Fibroblast of skin of scalp (primary cell): ENCODE measurements around the gene DGKB.

ENCODE experiments used
- DNase-seq: peaks from one replicate; pipeline ENCODE4 v3.0.0-alpha.2; 2013

DGKB gene

DNA sequence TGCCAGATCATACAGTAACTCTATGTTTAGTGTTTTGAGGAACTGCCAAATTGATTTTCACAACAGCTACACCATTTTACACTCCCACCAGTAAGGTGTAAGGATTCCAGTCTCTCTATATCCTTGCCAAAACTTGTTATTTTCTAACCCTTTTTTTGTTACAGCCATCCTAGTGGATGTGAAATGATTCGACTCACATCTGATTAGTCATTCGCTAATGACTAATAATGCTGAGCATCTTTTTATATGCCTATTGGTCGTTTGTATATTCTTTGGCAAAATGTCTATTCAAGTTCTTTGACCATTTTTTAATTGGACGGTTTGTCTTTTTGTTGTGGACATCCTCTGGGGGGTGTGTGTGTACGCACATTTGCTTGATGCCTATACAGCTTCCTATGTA is 142.8 kb downstream of the DGKB start:
- no peak for DNase-seq

DNA sequence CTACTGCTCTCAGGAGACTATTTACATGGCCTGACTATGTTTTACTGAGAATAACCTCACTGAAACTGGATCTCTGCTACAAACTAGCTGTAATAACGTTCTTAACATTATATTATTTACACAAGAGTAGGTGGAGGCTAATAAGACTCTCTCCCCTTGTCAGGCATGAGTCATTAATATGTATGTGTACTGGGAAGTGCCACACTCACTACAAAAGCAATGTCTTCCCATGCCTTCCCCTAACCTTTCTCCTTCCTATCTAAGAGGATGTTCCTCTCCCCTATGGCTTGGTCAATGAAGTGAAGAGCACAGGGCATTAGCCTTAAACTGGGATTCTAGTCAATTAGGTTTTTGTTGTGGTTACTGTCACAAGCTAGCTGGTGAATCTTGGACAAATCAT is 147.9 kb downstream of the DGKB start:
- peak; percentile 48 for DNase-seq

DNA sequence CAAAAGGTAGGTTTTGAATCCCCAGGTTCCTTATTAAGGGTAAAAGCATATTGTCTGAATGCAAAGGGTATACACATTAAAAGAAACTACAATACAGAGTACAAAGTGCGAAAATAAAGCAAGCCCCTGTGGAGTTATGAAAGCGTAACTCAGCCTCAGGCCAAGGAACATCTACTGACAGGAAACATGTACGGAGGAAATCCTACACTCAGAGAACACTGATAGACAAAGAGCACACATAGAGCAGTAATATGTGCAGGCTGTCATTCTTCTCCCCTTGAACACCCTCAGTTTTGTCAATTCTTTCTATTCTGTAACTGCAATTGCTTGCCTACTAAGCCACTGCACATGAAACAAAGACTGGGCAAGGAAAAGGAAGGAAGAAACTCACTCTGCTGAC is 150.2 kb downstream of the DGKB start:
- DNase-seq: no peak

DNA sequence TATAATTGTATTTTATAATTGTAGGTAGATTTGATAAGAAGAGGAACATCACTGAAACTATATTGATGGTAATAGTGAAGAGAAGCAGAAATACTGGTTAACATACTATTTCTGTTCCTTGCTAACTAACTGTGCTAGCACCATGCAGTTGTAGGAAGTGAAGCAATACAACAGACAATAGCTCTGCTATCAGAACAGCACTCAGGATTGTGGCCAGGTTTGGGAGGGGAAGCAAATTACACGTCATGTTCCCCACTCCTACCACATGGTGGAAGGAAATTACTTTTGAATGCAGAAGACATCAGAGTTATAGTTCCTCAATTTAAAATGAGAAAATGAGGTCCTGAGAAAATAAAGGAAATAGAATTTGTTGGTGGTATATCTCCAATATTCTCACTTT is 151.1 kb downstream of the DGKB start:
- DNase-seq: no peak

DNA sequence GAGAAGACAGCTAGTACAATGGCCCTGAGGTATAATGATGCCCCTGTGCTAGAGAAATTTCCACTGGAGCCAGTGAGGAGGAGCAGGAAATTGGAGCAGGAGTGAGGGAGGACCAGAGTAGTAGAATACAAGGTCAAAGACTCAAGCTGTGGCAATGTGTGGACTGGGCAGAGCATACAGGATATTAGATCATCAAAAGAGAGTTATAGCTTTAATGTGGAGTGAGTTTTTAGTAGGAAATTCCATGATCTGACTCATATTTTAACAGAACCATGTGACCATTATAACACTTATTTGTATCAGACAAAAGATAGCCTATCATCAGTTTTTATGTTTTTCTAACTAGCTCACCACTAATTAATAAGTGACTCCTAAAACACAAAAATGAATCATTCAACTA is 154.1 kb downstream of the DGKB start:
- DNase-seq: peak; percentile 70

DNA sequence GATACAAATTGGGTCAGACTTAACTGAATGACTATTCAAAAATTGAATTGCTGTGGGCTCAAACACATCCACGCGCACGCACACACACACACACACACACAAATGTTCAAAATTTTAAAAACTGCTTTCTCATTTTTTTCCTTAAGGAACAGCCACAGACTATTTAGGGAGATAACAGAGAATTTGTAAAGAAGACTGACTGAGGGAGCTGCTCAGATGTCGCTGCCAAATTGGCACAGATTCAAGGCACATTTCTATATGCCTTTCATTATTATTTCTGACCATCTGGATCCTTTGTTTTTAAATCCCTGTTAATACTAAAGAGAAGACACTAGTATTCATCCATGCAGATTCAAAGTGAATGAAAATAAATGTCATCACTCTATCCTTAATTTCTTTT is 154.8 kb downstream of the DGKB start:
- peak; percentile 17 for DNase-seq

DNA sequence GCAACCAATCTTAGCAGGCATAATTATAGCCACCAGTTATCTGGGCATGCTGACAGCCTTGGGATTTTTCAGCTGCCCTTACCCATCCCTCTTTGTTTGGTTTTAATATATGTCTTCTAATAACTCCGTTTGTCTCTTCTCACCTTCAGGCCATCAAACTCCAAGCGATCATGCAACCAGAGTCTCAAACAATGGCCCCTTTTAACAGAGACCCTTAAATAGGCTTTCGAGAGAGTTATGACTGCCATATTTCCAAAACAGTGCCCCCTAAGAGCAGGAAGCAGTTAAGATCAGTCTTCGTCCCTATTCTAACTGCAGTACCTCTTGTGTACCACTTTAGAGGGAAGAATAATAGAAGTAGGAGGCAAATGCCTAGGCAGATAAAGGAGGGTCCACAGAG is 157.5 kb downstream of the DGKB start:
- no peak for DNase-seq

DNA sequence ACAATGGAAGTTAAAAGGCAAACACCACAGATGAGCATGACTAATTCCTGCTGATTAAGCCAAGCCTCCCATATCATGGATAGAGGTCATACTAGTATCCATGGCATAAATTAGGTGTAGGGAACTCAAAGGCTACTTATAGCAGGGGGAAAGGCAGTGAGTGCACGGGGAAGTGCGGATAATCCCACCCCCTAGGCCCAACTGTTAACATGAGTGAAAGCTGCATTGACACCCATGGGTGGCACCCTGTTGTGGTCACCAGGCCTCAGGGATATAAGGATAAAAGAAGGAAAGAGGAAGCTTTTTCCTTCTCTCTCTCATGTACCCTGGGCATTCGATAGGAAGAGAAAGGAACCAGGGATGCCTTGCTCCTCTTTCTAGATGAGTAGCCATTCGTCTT is 161.9 kb downstream of the DGKB start:
- no peak for DNase-seq

DNA sequence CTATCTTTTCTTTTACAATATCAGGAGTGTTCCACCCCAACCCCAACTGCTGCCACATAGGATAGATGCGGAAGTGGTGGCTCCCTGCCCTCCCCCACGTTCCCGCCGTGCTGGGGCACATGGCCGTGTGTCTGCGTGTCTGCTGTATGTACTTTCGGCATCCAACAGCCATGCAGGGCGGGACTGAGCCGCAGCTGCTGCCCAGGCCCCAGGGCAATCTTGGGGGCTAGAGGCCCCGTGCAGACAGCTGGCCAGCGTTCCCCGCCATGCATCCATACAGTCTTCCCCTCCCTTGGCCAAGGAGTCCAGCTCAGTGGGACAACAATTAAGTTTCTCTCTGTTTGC is 162.7 kb downstream of the DGKB start:
- no peak for DNase-seq

DNA sequence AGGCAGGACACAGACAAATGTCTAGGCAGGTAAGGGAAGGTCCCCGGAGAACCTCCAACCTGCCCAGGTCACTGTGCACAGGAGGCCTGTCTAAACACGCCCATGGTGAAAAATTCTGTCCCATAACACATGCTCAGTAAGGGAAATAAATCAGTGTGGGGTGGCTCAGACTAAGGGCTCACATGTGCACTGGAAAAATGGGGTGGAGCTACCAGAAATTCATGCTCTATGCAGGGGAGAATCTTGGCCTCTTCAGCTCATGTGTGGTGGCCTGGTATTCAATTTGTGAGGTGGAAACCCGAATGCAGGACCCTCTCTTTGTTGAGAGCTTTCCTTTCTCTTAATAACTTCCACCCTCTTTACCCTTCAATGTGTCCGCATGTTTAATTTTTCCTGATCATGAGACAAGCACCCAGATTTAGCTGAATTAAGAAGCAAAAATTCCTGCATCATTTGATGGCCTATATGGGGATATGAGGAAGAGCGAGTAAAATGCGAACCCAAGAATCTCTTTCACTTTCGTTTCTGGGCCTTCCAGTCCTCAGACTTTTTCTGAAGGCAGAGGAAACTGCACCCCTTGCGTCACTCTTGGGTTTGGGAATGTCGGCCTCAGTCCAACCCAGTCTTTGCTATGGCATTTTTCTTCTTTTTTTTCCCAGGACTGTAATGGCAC is 163.2 kb downstream of the DGKB start:
- DNase-seq: no peak

DNA sequence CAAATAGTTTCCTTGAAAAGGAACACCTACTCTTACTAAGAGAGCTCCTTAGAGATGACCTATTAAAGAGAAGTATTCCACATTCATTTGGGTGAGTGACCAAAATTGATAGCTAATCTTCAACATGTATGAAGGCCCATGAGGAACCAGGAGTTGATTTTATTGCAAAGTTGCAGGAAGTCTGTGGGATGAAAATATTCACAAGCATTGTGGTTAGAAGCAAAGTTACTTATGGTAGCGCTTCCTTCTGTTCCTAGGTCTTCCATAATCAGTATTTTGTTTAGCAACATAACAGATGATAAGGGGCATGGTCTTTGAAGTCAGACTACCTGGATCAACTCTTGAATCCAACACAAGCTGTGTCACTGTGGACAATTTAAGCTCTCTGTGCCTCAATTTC is 164.5 kb downstream of the DGKB start:
- DNase-seq: no peak

DNA sequence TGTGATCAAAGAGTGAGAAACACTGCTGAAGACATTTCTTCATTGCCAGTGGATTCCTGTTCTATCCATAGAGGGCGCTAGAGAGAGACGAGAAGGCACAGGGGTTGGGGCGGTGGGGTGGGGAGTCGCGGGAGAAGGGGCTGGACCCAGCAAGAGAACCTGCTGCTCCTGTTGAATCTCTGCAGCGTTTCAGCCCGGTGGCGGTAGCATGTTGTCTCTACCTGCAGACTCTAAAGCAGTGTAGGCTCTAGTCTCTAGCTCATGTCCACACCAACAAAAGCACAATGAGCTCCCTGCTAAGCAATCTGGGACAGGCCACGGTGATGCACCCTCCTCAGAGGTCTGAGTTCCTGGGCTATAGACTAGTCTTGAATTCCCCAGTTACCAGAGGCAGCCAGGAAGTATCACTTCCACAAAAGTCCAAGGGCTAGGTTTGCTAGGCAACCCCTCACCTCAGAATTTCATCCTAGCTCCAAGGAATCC is 167.7 kb downstream of the DGKB start:
- no peak for DNase-seq

DNA sequence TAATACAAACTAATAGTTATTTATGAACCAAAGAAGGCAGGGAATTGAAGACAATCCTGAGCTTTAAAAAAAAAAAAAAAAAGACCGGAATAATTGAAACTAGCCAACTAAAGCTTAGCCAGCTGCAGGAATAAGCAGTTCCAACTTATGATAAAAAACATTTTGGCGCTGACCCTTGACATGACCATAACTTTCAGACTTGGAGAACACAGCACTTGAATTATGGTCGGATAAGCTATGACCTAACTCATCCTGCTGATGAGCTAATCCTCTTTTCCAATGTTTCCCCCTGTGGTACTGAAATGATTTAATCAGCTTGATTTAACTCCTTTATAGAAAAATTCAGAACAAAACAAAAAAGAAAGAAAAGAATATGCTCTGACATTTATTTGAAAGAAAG is 181.8 kb downstream of the DGKB start:
- no peak for DNase-seq

DNA sequence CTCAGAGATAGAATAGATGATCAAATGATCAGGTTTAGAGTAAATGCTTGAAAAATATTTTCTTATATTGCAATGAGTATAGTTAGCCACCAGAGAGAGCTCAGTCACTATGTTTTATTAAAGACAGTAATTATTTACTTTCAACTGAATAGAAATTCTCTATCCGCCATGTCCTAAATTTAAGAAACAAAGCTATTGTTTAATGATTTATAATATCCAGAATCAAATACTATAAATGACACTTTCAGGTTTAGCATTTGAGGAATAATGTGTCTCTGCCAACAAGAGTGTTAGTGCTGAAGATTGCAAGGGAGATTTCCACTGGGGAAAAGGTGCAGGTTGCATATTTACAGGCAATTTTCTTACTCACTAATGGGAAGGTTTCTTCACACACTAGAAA is 184.7 kb downstream of the DGKB start:
- DNase-seq: peak; percentile 14

DNA sequence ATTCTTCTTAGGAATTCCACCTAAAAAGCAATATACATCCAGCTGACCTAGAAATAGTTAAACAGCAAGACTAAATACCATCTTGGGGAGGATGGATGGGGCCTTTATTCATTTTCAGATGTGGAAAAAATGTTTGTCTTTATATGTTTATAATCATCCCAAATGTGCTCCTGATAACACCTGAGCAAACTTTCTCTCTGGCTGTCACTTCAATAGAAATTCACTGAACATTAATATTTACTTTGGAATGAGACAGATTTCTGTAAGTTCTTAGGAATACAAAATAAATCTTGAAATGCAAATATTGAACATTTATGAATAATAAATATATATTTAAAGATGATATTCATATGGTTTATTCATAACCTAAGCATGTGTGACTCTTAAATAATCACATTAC is 185.4 kb downstream of the DGKB start:
- DNase-seq: no peak

DNA sequence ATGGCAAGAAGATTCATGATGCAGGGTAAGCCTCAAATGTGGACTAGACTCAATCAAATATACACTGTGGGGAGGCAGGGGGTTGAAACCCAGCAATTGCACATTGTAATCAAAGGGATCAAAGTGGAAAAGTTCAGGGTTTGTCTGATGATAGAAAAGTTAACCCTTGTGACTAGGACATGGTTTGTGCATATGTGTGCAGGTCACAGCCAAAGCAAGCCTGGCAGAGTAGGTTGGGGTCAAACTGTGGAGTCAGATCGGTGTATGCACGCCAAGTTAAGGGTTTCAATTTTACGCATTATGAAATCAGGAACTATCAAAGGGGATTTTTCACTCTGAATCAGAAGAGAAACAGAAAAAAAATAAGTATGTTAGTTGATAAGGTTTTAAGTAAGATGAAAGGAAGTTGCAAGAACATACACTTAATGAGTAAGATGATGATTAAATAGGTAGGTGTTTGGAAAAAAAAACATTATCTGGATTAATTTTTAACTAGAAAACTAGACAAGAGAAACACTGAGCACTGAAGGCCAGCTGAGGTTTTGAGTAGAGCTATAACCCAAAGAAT is 188.3 kb downstream of the DGKB start:
- DNase-seq: no peak

DNA sequence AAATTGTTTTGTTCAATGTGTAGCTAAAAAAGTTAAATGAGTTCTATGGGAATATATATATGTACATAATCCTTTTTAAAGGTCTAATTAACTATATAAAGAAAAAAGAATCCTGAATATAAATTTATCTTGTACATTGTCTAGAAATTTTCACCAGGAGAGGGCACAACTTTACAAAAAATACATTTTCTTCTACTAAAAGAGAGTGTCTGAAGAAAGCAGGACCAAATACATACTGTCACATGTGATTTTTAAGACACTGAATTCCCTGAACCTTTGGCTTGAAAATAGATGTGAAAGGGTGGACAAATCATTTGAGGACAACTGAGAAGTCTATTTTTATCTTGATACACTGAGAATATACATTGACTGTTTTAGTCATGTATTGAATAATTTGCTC is 204.3 kb downstream of the DGKB start:
- peak; percentile 7 for DNase-seq

DNA sequence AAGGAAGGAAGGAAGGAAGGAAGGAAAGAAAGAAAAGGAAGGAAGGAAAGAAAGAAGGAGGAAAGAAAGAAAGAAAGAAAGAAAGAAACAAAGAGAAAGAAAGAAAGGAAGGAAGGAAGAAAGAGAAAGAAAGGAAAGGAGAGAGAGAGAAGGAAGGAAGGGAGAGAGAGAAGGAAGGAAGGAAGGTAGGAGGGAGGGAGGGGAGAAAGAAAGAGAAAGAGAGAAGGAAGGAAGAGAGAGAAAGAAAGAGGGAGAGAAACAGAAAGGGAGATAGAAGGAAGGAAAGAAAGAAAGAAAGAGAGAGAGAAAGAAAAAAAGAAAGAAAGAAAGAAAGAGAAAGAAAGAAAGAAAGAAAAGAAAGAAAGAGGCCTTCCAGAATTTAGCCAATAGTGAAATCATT is 204.9 kb downstream of the DGKB start:
- DNase-seq: no peak

DNA sequence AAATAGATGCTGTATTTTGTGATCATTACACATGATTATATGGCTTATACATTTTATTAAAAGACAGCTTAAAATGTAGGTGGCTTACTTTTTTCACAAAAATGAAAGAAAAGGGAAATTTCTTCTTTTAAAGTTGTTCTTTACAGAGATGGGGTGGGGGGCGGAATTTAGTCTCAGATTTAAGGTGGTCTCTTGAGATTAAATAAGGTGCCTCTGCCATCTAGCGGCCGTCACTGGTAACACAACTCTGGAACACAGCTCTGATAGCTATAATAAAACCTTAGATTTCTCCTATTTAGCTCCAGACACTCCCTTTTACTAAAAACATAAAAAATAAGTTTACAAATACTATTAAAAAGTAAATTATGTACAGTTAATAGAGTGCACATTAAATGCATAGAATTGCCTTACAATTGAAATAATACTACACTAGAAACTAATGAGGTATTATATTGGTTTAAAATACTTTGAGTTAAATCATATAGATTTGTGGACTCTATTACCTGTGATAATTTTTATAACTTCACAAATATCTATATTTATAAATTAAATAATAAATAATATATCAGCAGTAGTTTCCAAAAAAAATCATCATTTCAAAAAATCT is 210.9 kb downstream of the DGKB start:
- peak; percentile 33 for DNase-seq

DNA sequence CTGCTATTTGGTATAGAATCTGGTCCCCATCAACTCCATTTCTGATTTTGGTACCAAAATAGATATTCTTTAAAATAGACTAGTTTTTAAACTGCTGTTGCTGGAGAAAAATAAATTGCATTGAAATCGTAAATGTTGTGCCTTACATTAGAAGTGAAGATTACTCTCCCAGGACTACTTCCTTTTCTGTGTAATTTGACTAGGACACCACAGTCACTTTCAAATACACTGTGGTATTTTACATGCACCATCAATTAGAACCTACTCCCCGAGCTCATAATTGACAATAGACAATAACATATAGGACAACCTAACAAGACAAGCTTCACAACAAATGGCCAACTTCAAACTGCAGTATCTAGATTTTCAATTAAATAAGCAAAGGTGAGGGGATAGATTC is 211.5 kb downstream of the DGKB start:
- DNase-seq: no peak

DNA sequence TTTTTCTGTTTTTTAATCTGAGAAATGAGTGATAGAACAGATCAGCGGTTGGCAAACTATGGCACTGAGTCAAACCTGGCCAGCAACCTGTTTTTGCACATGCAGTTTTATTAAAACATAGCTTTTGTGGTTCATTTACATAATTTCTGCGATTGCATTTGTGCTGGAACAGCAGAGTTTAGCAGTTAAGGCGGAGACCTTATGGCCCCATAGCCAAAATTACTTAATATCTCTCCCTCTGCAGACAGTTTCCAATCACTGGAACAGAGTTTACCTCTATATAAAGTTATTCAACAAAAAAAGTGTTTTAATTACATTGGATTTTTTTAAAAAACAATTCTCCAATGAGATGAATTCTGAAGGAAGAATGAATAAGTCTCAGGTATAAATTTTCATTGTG is 212.1 kb downstream of the DGKB start:
- DNase-seq: no peak

DNA sequence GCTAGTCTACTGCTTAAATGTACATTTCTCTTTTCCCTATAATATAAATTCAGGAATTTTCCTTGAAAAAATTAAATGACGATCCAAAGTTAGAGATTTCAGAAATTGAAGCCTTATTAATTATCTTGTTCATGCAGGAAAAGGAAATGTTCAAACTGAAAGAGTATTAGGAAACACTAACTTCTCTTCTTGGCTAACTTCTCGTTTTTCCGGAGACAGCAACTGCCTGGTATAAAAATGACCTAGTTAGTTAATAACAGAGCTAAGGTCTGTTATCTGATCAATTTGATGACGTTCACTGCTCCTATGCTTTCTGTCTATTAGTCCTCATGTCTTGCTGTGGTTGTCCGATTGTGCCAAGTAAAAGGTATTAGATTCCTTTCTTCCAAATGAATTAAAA is 212.5 kb downstream of the DGKB start:
- DNase-seq: no peak

DNA sequence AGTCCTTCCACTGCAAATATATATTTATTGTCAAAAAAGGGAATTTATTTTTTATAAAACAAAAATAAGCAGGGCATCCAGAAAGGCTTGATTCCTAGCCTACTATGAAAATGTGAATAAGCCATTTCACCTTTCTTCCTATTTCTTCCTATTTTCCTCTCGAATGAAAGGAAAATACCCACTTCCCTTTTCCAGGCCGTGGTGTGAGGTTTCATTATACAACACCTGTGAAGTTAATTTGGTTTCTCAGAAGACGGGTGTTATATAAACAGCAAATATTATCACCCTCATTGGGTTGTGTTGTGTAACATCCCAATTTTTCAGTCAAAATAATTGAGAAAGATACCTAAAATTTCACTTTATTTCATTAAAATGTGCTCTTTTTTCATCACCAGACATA is 214.3 kb downstream of the DGKB start:
- no peak for DNase-seq

DNA sequence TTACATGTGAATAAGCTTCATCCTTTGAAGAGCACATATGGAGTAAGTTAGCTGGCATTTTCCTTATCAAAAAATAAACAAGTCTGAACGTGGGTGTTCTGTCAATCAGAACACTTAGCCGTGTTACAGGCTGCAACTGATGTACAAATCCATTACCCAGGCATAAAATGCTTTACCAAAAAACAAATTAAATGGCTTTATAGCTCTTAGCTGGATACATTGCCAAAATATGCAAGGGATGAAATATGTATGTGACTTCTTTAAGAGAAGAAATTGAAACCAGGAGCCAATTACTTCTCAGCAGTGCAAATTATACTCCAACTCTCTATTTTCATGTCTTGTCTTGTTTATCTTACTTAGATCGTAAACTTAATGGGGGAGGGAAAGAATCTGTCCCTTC is 214.8 kb downstream of the DGKB start:
- DNase-seq: peak; percentile 4

DNA sequence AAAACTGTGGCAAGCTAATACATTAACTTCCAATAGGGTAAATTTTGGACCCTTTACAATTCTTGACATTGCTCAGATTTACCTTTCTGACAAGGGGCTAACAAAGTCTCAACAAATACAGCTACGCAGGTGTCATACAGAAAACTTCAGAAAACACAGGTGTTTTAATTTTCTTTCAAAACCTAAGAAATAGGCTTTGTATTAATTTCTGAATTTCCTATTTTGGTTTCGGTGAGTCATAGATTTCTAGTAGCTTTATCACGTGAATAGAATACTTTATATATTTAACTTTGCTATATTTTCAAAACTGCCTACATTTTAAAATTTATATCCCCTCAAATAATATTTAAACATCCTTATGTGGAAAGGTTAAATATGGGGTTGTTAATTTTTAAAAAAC is 215.3 kb downstream of the DGKB start:
- no peak for DNase-seq
